Measurements from ENCODE around the gene NELL1. TPM values are rescaled to one million over a fixed set of nuclear protein-coding genes. Genes with fewer than 3 reads are reported as not detected.

The NELL1 gene
- polyA plus RNA-seq, 2 of the 4 experiments (the other 2 are of a cell fraction), result not detected

DNA sequence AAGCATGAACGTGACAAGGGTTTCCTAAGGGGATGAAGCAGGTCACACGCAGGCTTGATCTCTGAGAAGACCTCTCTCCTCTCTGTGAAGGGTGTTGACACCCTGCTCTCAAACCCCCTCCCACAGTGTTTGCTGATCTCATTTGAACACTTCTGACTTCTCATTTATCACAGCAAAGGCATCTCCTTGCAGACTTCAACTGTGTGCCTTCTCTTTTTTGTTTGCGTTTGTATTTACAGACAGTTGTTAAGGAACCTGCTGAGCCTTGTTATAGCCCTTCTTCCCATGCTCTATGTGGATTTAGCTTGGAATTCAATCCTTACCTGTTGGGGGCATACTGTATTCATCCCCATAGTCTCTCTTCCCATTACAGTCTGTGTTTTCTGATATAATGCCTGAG, 206.5 kb downstream of the NELL1 start (continued):
- TF ChIP-seq RNF2 (IDR thresholded peaks at IDR 0.05; ENCODE audit: borderline replicate concordance, low read depth) (no peak), BHLHE40 (IDR thresholded peaks at IDR 0.05; ENCODE audit: low read depth, low read length) (no peak), HOXB5 (CRISPR knock-in tag; IDR thresholded peaks at IDR 0.05) (no peak)

DNA sequence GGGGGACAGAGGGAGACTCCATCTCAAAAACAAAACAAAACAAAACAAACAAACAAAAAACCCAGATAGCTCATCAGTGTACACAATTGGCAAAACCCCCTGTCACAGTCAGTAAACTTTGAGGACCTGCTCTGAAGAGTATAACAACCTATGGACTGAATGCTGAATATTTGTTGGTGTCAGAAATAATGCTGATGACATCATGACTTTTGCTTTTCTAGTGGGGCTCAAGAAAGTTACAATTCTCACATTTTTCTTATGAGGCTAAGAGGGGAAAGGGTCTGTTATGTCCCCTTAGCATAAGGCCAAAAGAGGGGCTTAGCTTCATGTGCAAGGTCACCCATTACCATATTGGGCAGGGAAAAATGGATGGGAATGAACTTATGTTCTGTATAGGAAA, 207.4 kb downstream of the NELL1 start:
- Histone ChIP-seq H3K4me1 (no peaks in the 10 kb centered on the region), H3K9me3 (no peaks in the 10 kb centered on the region), H3K4me3 (no peak overlapping the region), H3K4me2 (no peak overlapping the region), H3K27ac (no peak overlapping the region)
- ATAC-seq (no peak), FAIRE-seq (no peak), DNase-seq (ENCODE audit: low read depth in 1 of 2, low spot score in 1 of 2) (no peak)
- ChIA-PET CTCF (no interaction called here), POLR2A (no interaction called here)
- no peak for TF ChIP-seq HEYL (CRISPR knock-in tag; IDR thresholded peaks at IDR 0.05)
- no peak for TF ChIP-seq PBX3 (IDR thresholded peaks at IDR 0.05)
- TF ChIP-seq ESRRA (IDR thresholded peaks at IDR 0.05; ENCODE audit: borderline replicate concordance, low read length), result no peak
- TF ChIP-seq NFE2L2 (conservative IDR thresholded peaks at IDR 0.05; ENCODE audit: low read length), result no peak
- no peak for TF ChIP-seq JUNB (IDR thresholded peaks at IDR 0.05)

DNA sequence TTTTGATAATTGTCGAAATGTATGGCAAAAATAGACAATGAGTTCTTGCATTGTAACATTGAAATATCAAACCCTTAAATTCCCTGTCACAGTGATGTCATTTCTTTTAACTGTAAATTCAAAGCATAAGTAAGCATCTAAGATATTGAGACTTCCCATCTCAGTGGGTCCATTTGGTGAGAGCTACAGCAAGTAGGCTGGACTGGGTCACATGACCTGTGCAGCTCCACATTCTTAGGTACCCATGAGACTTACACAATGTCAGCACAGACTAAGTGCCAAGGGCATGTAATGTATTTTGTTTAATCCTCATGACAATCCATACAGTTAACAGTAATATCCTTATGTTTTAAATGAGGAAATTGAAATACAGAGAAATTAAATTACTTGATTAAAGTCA, 210.7 kb downstream of the NELL1 start:
- ATAC-seq (no peak), DNase-seq (ENCODE audit: low read depth in 1 of 2, low spot score in 1 of 2) (no peak), FAIRE-seq (no peak)
- ChIA-PET POLR2A (no interaction called here), CTCF (no interaction called here)
- 0% methylated on average over 1 of the region's 1 CpG for WGBS (ENCODE audit: missing lambda C conversion rate)
- Histone ChIP-seq H3K4me3 (no peak overlapping the region), H3K4me2 (no peak overlapping the region), H3K9me3 (no peaks in the 10 kb centered on the region), H3K27ac (no peak overlapping the region), H3K4me1 (no peaks in the 10 kb centered on the region)
- no peak for TF ChIP-seq JUN (IDR thresholded peaks at IDR 0.05)
- TF ChIP-seq EHF (CRISPR knock-in tag; IDR thresholded peaks at IDR 0.05), result no peak
- TF ChIP-seq, protein P1, sequence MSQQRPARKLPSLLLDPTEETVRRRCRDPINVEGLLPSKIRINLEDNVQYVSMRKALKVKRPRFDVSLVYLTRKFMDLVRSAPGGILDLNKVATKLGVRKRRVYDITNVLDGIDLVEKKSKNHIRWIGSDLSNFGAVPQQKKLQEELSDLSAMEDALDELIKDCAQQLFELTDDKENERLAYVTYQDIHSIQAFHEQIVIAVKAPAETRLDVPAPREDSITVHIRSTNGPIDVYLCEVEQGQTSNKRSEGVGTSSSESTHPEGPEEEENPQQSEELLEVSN (IDR thresholded peaks at IDR 0.05; ENCODE audit: borderline replicate concordance, low read depth), result no peak
- TF ChIP-seq, protein P2, sequence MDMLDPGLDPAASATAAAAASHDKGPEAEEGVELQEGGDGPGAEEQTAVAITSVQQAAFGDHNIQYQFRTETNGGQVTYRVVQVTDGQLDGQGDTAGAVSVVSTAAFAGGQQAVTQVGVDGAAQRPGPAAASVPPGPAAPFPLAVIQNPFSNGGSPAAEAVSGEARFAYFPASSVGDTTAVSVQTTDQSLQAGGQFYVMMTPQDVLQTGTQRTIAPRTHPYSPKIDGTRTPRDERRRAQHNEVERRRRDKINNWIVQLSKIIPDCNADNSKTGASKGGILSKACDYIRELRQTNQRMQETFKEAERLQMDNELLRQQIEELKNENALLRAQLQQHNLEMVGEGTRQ (IDR thresholded peaks at IDR 0.05), result no peak
- TF ChIP-seq HMGXB4 (CRISPR knock-in tag; IDR thresholded peaks at IDR 0.05; ENCODE audit: borderline replicate concordance), result no peak
- no peak for TF ChIP-seq FOSL2 (IDR thresholded peaks at IDR 0.05)
- no peak for TF ChIP-seq FOSL2 (CRISPR knock-in tag; IDR thresholded peaks at IDR 0.05)
- no peak for TF ChIP-seq POLR2A (IDR thresholded peaks at IDR 0.05; ENCODE audit: low read length)
- no peak for TF ChIP-seq JUNB (IDR thresholded peaks at IDR 0.05)
- TF ChIP-seq PBX3 (IDR thresholded peaks at IDR 0.05), result no peak
- TF ChIP-seq NPAS2 (CRISPR knock-in tag; IDR thresholded peaks at IDR 0.05; ENCODE audit: borderline replicate concordance), result no peak
- TF ChIP-seq BHLHE40 (IDR thresholded peaks at IDR 0.05; ENCODE audit: low read depth, low read length), result no peak
- TF ChIP-seq NR3C1 (IDR thresholded peaks at IDR 0.05), result no peak
- TF ChIP-seq HOXB5 (CRISPR knock-in tag; IDR thresholded peaks at IDR 0.05), result no peak
- no peak for TF ChIP-seq RCOR1 (IDR thresholded peaks at IDR 0.05; ENCODE audit: low read depth, low read length)

All from A549 (cell line).